HG03439 (cell line): ENCODE measurements around the gene TCF12.

Source experiments
- ATAC-seq: cut with Tn5 transposase; IDR thresholded peaks from one replicate; pipeline ENCODE4 v1.9.1; 2021; ENCODE audit warnings: mild to moderate bottlenecking, moderate library complexity; ENCODE audit not compliant: unreplicated experiment

Gene TCF12

GRCh38 chr15:57327985-57328471 lies 409.6 kb downstream of the TCF12 start:
- no peak for ATAC-seq

DNA sequence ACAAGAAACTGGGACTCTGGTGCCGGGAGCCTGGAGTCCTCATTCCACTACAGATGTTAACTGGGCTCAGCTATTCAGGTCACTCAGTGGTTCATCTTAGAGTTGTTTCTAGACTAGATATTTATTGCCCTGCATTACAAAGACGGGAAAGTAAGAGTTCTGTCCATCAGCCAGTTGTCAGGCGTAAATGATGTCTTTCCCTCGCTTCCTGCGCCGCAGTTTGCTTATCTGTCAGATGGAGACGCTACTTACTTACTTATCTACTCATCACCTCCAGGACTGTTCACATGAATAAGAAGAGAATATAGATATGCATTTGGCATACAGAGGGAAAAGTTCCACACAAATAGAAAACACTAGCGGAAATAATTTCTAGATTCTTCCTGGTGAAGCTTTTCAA lies 410.0 kb downstream of the TCF12 start:
- no peak for ATAC-seq

DNA sequence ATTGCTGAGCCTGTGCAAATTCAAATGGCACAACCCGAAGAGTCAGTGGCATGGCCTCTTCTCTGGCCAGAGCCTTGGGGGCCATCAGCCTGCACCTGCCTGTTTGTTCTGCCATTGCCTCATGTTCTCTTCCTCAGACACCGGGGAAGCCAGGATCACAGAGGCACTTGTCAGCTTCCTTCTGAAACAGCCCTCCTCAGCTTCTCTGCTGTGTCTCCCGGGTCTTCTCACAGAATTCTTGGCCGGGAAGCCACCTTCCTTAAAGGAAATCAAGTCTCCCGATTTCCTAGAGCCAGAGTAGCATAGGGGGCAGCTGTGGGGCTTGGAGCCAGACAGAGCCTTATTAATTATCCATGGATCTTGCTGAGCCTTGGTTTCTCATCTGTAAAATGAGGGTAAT lies 410.5 kb downstream of the TCF12 start:
- ATAC-seq: no peak

- no peak for ATAC-seq
Measured at GRCh38 chr15:57329582-57330367, 411.3 kb downstream of the TCF12 start.

- ATAC-seq: no peak
Measured at GRCh38 chr15:57330619-57331340, 412.3 kb downstream of the TCF12 start.

- no peak for ATAC-seq
Measured at GRCh38 chr15:57332326-57332725, 413.9 kb downstream of the TCF12 start.

DNA sequence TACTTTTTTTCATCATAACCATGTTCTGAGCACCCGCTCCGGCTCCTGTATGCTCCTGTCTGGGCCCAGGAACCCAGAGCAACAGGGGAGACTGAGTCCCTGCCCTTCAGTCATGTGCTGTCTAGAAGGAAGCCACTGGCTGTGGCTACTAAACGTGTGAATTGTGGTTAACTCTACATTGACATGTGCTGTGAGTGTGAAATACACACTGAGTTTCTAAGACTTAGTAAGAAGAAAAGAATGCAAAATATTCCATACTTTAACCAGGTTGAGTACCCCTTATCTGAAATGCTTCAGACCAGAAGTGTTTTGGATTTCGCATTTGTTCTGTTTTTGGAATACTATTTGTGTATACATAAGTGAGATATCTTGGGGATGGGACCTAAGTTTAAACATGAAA lies 415.0 kb downstream of the TCF12 start:
- no peak for ATAC-seq

- no peak for ATAC-seq
Measured at GRCh38 chr15:57334257-57334656, 415.8 kb downstream of the TCF12 start.

GRCh38 chr15:57335293-57335715 lies 416.9 kb downstream of the TCF12 start:
- no peak for ATAC-seq

- no peak for ATAC-seq
Measured at GRCh38 chr15:57335719-57336118, 417.3 kb downstream of the TCF12 start.

- ATAC-seq: no peak
Measured at GRCh38 chr15:57337868-57338411, 419.5 kb downstream of the TCF12 start.

- no peak for ATAC-seq
Measured at GRCh38 chr15:57339321-57339720, 420.9 kb downstream of the TCF12 start.
